GM19438 (cell line): Measurements from ENCODE around the gene FYN.

Source experiments
- ATAC-seq: cut with Tn5 transposase; IDR thresholded peaks from one replicate; pipeline ENCODE4 v1.9.1; 2021; ENCODE audit warnings: low read depth; ENCODE audit not compliant: unreplicated experiment

The FYN gene

DNA sequence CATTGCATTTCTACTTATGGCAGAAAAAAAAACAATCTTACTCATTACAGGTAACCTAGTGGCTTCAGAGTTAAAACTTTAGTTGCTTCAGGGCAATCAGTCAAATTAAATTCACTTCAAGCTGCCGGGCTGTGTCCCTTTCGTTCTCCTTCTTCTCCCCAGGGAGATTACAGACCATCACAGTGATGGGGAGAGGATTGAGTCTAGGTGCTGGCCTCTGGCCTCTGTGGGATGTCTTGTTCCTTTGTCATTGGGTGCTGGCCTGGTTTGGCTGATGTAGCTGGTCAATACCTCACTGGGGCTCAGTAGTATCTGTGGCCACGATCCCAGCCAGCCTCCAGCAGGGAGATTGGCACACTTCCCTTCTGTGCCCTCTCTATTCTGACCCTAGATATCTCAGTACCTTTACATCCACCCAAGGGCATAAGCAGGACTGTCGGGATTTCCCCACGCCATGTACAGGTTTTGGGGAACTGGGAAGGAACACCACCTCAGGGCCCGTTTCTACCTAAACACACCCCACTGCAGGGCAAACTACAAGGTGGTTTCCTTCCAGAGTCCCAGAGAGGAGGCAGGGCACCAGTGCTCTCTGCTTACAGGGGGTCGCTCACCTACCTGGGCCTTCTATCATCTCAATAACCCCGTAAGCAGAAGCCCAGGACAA is 15.4 kb downstream of the FYN start:
- no peak for ATAC-seq

DNA sequence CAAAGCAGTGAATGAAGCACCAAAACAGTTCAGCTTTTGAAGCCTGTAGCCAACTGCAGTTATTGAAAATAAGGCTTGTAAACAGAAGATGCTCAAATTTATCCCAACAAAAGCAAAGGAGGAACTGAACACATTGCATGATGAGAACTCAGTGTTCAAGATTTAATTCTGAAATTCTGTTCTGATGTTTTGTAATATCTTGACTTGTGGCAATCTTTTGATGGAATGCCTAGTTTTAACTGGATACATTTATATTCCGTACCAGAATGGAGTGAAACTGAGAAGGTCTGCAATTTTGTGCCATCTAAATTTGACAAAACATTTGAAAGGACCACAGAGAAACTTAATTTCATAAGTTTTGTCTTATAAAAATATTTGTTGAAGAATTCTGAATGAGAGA is 17.5 kb downstream of the FYN start:
- ATAC-seq, result no peak

DNA sequence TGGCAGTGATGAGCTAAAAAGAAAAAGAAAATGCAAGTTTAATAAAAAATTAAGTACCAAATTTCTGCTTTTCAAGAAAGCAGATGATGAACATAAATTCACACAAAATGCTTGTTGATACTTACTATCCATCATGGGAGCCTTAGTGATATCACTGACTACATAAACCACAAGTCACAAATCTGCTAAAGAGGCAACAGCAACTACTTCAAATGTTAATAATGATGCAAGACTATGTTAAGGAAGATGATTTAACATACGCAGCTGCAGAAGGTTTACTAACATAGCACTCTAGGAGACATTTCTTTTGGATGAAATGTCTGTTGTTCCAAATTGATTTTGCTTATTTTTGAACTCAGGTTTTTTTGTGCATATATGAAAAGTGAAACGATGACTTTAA is 18.6 kb downstream of the FYN start:
- ATAC-seq, result no peak

DNA sequence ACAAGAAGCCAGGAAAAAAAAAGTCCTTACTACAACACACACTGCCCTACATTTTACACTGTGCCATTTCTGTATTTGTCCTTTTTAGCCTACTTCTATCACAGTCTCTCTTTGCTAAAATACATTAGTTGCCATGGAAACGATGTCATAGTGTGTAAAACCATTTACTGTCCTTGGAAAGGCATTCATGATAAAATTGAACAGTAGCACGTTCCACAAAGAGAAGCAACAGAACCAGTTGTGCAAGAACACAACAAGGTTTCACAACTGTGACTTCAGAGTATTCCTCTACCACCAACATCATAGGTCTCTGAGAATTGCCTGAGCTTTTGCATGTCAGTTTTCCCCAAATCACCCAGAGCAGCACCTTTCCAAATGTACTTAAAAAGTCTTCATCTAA is 20.5 kb downstream of the FYN start:
- no peak for ATAC-seq

DNA sequence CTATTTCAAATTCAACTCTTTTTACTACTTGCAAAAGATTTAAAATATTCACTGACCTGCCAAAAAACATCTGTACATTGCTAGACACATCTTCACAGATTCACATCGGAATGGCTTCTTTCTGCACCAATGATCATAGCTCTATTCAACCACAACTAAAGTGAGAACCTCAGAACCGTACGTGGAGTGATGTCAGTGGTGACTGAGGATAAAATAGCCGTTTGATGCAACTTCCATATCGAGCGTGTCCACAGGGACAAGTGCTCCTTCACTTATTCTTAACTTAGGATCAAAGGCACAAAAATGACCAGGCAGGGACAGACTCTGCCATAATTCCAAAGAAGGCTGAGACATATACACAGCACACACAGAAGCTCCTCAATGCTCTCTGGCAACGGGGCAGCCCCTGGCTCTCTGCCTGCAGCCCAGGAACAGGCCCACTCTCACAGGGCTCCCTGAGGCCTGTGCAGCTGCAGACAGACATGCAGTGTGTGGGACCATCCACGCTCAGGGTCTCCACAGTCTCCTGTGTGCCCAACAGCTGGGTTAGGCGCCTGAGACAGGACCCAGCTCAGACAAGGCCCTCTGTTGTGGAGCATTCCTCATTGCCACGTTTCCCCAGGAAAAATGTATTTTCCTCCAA is 22.8 kb downstream of the FYN start:
- no peak for ATAC-seq

DNA sequence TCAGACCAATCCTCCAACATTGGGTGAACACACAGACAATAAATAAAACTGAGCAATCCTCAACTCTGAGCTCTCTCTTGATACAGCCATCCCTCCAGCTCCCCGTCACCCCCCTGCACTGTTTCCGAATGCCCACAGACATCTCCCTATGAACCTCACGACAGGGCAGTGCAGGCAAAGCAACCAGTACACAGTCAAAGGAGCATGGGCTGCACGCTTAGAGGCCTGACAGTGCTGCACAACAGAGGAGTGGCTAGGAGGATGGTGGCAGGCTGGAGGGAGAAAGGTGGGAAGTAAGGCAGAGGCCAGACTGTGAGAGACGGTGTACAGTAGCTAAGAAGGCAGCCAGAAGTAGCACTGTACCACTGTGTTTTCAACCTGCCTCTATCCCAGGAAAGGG is 24.0 kb downstream of the FYN start:
- ATAC-seq, result no peak

DNA sequence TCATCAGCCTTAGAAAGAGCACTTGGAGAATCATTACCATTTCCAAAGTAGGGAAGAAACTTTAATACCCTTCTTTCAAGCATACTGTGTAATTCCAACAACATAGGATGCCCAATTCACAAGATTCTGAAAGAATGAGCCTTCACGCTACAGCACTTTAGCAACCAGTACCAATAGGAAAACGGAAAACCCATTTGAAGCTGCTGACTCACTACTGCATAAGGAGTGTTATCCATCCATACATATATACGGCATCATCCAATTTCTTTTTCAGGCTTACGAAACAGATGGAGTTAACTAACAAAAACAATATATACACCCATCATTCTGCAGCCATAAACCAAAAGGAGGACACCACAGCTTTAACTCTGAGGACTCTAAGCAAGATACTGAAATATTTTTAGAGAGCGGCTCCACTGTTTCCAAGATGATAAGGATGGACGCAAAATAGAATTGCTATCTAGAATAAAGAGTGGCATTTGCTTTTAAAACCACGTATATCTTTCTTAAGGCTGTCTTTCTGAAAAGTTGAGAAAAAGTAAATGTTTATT is 24.9 kb downstream of the FYN start:
- ATAC-seq, result no peak

DNA sequence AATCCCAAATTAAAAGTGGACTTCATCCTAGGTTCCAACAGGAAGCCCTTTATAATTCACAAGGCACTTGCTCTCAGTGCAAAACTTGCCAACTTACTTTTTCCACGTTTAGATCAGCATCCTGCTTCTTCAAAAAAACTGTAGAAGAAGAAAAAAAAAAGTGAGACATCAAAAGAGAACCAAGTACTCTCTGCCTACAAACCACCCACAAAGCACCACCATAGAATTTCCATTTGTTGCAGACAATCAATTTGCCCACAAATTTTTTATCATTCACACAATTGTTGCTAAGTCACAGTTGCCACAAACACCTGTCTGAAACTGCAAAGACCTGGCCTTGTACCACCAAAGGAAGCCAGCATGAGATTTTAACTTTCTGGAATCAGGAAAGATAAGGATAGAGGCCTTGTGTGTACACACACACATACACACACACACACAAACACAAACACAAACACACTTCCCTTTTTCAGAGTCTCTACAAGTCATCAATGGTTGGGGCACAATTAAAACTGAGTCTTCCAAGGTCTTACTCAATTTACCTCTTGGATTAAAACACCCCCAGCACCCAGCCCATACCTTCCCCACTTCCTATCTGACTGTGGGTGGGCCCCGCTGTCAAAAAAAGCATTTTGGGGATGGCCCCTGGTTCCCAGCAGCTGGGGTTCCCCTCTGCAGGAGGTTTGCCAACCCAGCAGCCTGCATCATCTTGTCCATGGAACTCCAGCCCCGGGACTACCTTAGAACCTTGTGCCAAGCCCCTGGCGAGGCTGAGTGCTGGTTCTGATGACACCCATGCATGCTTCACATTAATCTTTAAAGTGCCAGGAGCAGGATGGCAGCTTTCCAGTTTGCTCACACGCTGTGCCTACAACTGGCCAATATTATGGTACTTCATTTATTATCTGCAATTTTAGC is 26.5 kb downstream of the FYN start:
- no peak for ATAC-seq

DNA sequence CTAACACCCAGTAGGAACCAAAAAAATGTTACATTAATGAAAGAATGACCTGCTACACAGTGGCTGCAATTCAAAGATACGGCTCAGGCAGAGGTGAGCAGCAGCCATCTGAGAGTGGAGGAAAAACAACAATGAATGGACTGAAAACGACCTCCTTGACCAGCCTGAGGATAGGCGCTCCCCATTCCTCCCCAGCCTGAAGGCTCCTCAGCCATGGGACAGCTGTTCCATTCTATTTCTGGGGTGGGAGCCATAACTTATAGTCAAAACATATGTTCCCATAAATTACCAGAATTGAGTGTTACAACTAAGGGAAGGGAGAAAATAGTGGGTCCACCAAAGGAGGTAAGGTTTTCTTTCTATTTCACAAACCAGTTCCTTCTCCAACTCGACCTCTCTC is 27.2 kb downstream of the FYN start:
- no peak for ATAC-seq

DNA sequence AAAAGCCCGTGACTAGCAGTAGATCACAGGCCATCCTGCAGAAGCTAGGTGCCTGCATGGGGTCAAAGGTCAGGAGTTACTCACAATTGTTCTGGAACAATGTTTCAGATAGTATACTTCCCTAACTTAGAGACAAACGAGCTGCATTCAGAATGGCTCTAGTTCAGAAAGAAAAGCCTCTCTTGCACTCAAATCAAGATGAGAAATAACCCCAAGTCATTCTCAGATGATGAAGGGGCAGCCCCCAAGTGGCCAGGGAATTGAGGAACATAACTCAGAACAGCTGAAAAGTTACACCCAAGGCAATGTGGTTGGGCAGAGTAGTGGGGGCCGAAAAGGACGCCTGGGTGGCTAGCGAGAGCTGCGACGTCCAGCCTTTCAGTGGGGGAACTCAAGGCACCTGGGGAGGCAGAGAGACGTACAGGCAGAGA is 27.8 kb downstream of the FYN start:
- ATAC-seq, result peak; percentile 43

DNA sequence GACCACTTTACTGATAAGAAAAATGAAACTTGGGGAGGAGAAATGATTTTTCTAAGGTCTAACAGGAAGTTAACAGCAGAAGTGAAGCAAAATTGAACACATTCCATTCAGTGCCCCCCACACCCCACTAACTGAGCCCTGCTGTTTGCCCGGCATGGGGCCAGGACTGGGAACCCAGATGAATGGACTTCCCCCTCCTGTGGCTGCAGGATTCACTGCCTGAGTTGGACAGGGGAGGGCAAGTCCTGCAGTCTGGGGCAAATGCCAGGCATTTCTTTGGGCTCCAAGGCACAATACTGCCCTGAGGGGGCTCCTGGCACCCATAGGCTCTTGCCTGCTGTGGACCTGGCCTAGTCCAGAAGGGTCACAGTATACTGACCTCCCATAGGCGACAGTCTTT is 28.3 kb downstream of the FYN start:
- ATAC-seq, result peak; percentile 34

DNA sequence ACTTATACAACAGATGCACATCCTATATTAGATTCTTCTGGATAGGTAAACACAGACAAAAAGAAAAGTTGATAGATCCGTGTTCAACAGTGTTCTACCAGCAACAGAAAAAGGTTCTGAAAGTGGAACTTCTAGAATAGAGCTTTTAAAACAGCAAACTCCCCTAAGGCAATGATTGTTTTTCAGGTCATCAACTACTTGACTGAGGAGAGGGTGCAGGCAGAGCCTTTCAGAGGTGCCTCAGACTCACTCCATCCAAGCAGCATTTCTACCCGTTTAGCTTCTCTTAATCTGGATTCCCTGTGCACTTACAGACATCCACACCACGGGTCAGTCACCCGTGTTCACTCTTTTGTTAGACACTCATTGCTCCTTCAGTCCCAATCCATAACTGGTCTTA is 28.9 kb downstream of the FYN start:
- ATAC-seq, result peak; percentile 56

DNA sequence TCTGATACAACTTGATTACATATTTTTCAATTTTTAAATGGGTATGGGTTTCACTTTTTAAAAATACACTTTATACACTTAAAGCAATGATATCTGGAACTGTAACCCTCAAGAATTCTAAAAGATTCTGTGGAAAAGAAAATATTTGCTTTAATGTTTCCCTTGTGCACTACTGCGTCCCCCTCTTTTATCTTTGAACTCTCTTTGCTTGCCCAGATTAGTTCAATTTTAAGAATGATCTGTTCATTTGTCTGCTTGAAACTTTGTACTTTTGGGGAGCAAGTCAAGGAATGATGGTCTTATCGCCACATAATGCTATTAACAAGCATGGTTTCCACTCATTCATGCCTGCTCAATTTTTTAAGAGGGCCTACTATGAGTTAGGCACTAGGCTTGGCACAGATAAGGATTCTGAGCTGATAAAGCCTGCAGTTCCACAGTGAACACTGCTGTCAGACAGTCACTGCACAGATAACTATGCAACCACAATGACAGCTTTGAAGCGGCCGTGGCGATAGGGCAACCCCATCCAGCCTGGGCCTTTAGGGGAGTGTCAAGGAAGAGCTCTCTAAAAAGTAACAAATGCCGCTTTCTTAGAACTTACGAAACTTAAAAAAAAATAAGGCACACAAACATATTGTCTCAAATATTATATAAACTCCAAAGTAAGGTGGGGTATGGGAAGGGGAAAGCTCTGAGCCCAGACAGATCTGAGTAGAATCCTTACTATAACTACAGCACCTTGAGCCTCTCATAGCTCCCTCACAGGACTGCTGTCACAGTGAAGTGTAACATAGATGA is 29.7 kb downstream of the FYN start:
- ATAC-seq, result no peak

DNA sequence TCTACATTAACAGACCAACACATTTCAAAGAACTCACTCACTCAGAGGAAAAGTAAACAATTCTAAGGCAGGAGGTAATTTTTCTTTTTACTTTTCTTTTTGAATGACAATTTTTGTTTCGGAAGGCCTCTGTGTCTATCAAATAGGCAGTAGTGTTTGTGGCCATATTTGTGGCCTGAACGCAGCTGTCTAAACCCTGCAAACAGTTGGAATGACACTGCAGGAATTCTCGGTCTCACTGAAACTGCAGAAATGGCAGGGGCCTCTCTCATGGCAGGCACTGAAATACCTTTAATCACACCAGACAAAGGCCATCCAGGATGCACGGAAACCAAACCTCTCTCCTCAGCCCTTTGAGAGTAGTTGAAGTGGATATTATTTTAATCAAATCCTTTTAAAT is 30.4 kb downstream of the FYN start:
- ATAC-seq, result no peak

DNA sequence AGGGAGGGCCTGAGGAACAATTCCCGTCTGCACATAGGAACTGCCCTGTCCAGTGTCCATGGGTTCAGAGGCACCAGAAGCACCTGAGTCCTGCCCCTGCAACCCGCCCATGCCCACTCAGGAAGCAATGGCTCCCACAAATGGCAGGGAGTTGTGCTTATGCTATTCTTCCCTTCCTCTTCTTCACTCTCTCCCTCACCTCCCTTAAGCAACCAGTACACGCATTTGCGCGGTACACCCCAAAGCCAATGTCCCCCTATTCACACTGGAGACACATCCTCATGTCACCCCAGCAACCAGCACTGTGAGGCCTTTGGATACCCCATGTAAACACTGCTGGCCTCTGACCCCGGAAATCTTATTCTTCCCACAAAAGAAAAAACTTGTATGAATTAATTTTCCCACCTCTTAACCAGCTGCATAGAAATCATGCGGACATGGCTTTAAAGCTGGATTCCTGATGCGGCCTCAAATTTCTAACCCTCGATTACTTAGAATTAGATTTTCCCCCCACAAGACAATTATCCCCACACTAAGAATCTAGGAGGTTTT is 30.9 kb downstream of the FYN start:
- ATAC-seq, result no peak

DNA sequence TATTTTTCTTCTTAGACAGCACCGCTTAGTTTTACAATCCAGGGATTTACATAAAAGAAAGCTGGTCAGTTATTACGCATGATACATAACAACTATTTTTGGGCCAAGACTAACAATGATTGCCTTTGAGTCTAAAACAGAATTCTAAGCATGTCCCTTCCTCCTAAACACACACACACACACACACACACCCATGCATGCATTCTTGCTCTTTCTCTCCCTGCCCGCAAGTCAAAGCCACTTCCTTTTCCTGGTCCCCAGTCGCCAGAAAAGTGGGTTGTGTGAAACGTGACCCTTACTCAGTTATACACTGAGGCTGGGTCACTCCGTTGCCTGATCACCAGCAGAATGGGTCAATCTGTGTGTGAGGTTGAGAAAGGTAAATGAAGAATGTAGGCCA is 31.4 kb downstream of the FYN start:
- no peak for ATAC-seq

DNA sequence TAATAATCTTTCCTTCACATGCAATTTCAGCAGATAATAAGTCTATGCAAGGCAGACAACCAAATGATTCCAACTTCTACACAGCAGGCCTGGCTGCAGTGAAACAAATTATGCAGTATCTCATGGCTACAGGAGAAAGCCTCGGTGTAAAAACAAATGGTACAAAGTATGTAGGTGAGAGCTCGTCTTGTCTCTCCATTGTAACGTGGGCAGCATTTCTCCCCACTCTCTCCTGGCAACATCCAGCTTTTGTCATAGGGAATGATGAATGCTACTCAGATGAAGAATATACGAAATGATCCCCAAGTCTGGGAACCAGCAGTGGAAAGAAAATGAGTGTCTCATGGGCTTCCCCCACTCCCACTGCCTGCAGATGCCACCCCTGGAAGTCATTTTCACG is 32.4 kb downstream of the FYN start:
- no peak for ATAC-seq

DNA sequence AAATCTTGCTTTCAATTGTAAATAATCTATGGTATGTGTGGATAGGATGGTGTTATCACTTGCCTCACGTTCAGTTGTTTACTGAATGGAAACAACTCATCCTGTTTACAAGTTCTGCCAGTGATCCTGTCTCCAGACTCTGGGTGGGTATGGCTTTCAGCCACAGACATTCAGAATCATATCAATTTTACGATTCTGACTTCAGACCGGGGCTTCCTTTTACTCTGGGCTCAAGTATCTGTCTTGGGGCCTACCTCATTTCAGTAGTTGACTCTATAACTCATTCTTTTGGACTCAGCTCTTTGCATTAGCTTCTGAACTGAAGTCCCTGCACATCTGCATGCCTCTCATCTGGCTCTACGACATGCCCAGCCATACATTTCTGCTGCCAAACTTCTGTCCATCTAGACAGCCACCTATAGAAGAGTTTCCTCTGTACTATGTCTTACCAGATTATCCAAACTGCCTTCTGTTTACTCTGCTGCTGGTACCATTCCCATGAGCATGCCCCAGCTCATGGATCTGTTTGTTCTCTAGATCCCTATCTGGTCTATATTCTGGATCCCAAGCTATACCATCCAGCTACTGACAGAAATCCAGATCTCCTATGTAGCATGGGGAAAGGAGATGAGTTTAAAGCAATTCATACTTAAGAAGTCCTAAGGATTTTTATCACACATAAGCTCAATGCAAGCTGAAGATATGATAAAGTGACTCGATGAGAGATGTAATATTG is 34.3 kb downstream of the FYN start:
- no peak for ATAC-seq

DNA sequence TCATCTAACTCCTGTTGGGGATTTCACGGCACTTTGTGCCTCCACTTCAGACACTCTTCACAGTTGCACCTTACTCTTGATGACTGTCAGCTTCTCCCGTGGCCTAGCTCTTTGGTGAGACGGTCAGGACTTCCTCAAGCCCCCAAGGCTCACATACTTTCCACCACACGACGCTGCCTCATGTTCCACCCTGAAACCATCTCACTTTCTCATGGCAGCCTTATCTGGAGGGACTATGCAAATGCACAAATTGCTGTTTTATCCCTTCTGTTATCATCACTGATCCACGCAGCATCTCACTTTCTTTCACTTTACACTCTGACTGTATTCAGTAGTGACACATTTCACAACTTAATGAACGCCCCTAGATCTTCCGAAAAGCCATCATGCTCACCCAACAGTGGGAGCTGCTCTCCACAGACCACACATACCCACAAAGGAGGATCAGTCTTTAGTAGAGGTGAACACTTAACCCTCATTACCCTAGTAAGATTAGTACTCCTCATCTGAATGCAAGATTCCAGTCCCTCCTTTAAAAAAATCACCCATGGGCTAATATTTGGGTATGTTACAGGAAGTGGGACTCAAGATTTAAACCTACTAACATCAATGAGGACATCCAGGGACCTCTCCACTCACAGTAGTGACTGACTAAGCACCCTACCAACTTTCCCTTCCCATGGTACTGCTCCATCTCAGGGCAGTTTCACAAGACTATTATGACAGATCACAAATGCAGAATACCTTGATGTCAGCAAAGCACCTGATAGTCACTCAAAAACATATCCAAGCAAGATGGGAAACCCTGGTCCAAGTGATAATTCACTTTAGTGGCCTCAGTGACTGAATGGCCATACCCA is 35.4 kb downstream of the FYN start:
- ATAC-seq, result peak; percentile 54
